Small intestine (tissue), 7 donors: ENCODE data around the gene DAPK2. TPM values are rescaled to one million over a fixed set of nuclear protein-coding genes. Genes with fewer than 3 reads are reported as not detected.

ENCODE experiments used
- DNase-seq, 2 donors: peaks; one replicate each; pipeline versions ENCODE4 v3.0.0 to v3.0.0-alpha.2; 2013
- FAIRE-seq: peaks from 2 replicates; lab custom pipeline; 2012; peaks lifted over from hg19 to GRCh38; lab: Jason Lieb, UNC
- H3K27ac ChIP-seq, 3 donors: one replicate each; pipeline ENCODE4 v1.5.1; 2013; ENCODE audit warnings: low read length in 2 of 3, mild to moderate bottlenecking in 2 of 3, control low read depth in 1 of 3, inconsistent platforms in 1 of 3, low read depth in 1 of 3, moderate library complexity in 1 of 3
- H3K27me3 ChIP-seq, 3 donors: one replicate each; pipeline ENCODE4 v1.6.1; 2013; ENCODE audit warnings: low read length in 3 of 3, inconsistent platforms in 1 of 3; ENCODE audit not compliant: control insufficient read depth in 3 of 3, insufficient read depth in 3 of 3
- H3K36me3 ChIP-seq, 3 donors: one replicate each; pipeline ENCODE4 v1.6.1; 2013; ENCODE audit warnings: low read length in 3 of 3, inconsistent platforms in 1 of 3, low read depth in 1 of 3, mild to moderate bottlenecking in 1 of 3, moderate library complexity in 1 of 3; ENCODE audit not compliant: control insufficient read depth in 3 of 3, insufficient read depth in 2 of 3
- H3K4me1 ChIP-seq, 3 donors: one replicate each; pipeline ENCODE4 v1.6.1; 2013; ENCODE audit warnings: low read length in 2 of 3, inconsistent platforms in 1 of 3, low read depth in 1 of 3, mild to moderate bottlenecking in 1 of 3, moderate library complexity in 1 of 3; ENCODE audit not compliant: control insufficient read depth in 3 of 3, insufficient read depth in 2 of 3
- H3K4me3 ChIP-seq, 3 donors: one replicate each; pipeline ENCODE4 v1.5.1; 2013; ENCODE audit warnings: low read length in 3 of 3, control low read depth in 1 of 3, inconsistent platforms in 1 of 3, low read depth in 1 of 3, mild to moderate bottlenecking in 1 of 3, moderate library complexity in 1 of 3
- H3K9me3 ChIP-seq, 2 donors: one replicate each; pipeline ENCODE4 v1.6.1; 2013; ENCODE audit warnings: low read depth in 1 of 2, low read length in 1 of 2; ENCODE audit not compliant: control insufficient read depth in 2 of 2, insufficient read depth in 1 of 2
- WGBS, 3 donors: extraction: QIAGEN DNeasy Blood & Tissue Kit; methylation state at CpG; one replicate each; pipeline ENCODE4 v1.1.7; 2013; 5-methylcytosine and 5-hydroxymethylcytosine counted together
- polyA plus RNA-seq, 4 donors: library from polyadenylated mRNA; stranded (reverse) in 3 of 4; unstranded in 1 of 4; fragments of 200-250 nt in 3 of 4; fragments of 120-200 nt in 1 of 4; gene quantifications; one replicate each; pipeline versions ENCODE4 v1.2.1 to v1.2.3, GENCODE V29; 2013
- donor health status: healthy with polysubstance abuse.
- donor health status: control.
- donor health status: control.
- donor health status: Bipolar disorder and iron deficiency.
- donor health status: healthy.

Gene DAPK2
- polyA plus RNA-seq, 4 donors: 10.3 to 91.6 (median 47.5) TPM

GRCh38 chr15:63861946-63862517, 184.3 kb downstream of the DAPK2 start:
- no peaks in the 10 kb centered on the region for H3K4me1 ChIP-seq
- 94 to 97% (median 97%) methylated on average over 2 of the region's 2 CpGs for WGBS, 3 donors
- FAIRE-seq (no peak), DNase-seq (no peak)
- H3K27me3 ChIP-seq: no peaks in the 10 kb centered on the region
- no peaks in the 10 kb centered on the region for H3K36me3 ChIP-seq
- no peak overlapping the region for H3K27ac ChIP-seq
- H3K9me3 ChIP-seq: peaks cover 0 to 2% of the 10 kb centered on the region in 2 donors
- no peak overlapping the region for H3K4me3 ChIP-seq

DNA sequence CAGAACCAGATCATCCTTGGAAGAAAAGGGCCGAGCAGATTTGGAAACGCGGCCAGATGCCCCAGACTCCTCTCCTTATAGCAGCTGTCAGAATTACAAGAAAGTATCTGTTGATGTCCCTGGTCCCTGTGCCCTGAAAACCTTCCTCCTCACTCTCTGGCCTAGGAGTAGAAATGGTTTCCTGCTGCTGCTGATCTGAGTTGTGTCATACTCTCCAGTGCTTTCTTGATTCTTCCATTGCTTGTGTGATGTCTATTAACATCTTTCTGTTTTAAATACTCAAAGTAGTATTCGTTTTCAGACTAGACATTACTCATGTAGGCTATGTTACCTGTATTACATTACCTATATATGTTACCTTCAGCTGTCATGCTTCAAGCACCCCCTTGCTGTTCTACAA, 185.7 kb downstream of the DAPK2 start:
- no peaks in the 10 kb centered on the region for H3K27me3 ChIP-seq
- no peaks in the 10 kb centered on the region for H3K4me1 ChIP-seq
- H3K4me3 ChIP-seq: no peak overlapping the region
- DNase-seq (no peak), FAIRE-seq (no peak)
- 63 to 84% (median 78%) methylated on average over 4 of the region's 4 CpGs for WGBS, 3 donors
- no peak overlapping the region for H3K27ac ChIP-seq
- peaks cover 0 to 2% of the 10 kb centered on the region in 2 donors for H3K9me3 ChIP-seq
- no peaks in the 10 kb centered on the region for H3K36me3 ChIP-seq

DNA sequence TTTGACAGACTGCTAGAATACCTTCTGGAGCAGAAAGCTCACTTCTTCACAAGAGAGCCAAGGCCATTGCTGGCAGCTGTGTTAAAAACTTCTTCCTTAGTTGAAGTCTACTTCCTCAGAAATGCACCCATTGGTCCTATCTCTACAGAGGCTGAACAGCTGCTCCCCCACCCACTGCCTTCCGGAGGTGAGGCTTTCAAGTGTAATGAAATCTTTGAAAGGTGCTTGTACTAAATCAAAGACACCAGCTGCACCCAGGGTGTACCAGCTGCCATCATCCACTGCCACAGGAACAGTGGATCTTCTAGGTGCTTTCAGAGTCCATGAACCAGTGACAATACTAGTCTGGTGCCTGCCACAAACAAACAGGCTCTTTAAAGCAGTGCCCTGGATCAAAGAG, 186.1 kb downstream of the DAPK2 start:
- no peak overlapping the region for H3K4me3 ChIP-seq
- WGBS, 3 donors: 9 to 47% (median 31%) methylated on average over 1 of the region's 1 CpG
- FAIRE-seq (no peak), DNase-seq (peak in 1 of 2 donors; percentile 24)
- no peak overlapping the region for H3K27ac ChIP-seq
- peaks cover 0 to 2% of the 10 kb centered on the region in 2 donors for H3K9me3 ChIP-seq
- no peaks in the 10 kb centered on the region for H3K36me3 ChIP-seq
- H3K27me3 ChIP-seq: no peaks in the 10 kb centered on the region
- no peaks in the 10 kb centered on the region for H3K4me1 ChIP-seq

- Histone ChIP-seq H3K27ac (peak overlapping the region in 1 of 3 donors; percentile 4), H3K27me3 (no peaks in the 10 kb centered on the region), H3K4me3 (no peak overlapping the region), H3K36me3 (no peaks in the 10 kb centered on the region), H3K4me1 (no peaks in the 10 kb centered on the region), H3K9me3 (peaks cover 0 to 2% of the 10 kb centered on the region in 2 donors)
- 46 to 54% (median 52%) methylated on average over 3 of the region's 3 CpGs for WGBS, 3 donors
- DNase-seq (peak in 1 of 2 donors; percentile 42), FAIRE-seq (no peak)
Observed at GRCh38 chr15:63858881-63859280, 187.4 kb downstream of the DAPK2 start.

GRCh38 chr15:63858448-63858847, 187.8 kb downstream of the DAPK2 start:
- WGBS, 3 donors: 94 to 96% (median 95%) methylated on average over 5 of the region's 5 CpGs

DNA sequence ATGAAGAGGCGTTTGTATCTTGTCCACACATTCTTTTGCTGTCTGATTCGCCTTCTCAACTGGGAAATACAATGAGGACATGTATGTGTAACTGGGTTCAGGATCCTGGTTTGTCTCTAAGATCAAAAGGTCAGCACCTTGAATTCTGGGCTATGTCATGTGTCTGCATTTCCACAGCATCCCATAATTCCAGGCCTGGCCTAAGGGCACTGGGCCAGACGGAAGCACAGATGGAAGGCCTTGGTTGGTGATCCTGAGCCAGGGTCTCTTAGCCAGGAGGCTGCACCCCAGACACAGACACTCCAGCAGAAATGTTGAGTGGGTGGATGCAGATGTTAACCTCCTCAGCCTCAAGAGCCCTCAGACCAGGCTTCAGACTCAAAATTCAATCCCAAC, 188.8 kb downstream of the DAPK2 start:
- H3K4me1 ChIP-seq: no peaks in the 10 kb centered on the region
- H3K36me3 ChIP-seq: no peaks in the 10 kb centered on the region
- H3K27ac ChIP-seq: no peak overlapping the region
- H3K27me3 ChIP-seq: no peaks in the 10 kb centered on the region
- no peak for FAIRE-seq
- WGBS, 3 donors: 80 to 99% (median 83%) methylated on average over 3 of the region's 3 CpGs
- peaks cover 0 to 2% of the 10 kb centered on the region in 2 donors for H3K9me3 ChIP-seq
- H3K4me3 ChIP-seq: no peak overlapping the region
- no peak for DNase-seq

More at GRCh38 chr15:63858448-63858847, 187.8 kb downstream of the DAPK2 start:
- H3K4me1 ChIP-seq: no peaks in the 10 kb centered on the region
- H3K27me3 ChIP-seq: no peaks in the 10 kb centered on the region
- H3K9me3 ChIP-seq: peaks cover 0 to 2% of the 10 kb centered on the region in 2 donors
- H3K4me3 ChIP-seq: no peak overlapping the region
- FAIRE-seq (no peak), DNase-seq (no peak)
- H3K36me3 ChIP-seq: no peaks in the 10 kb centered on the region
- peak overlapping the region in 1 of 3 donors; percentile 4 for H3K27ac ChIP-seq

Other genes starting within 250 kb of the DAPK2 start
- gene HERC1, start 212.5 kb downstream of the DAPK2 start, polyA plus RNA-seq: 10 to 100 TPM; 20.3 to 50.9 (median 27.9) TPM
- 100 to 1,000 TPM; 117 to 259 (median 171) TPM for gene CIAO2A, start 47.4 kb upstream of the DAPK2 start, polyA plus RNA-seq
- gene SNX1, start 49.5 kb upstream of the DAPK2 start, polyA plus RNA-seq: 10 to 100 TPM; 56.5 to 95.7 (median 75.0) TPM
- 1 to 10 TPM in 2 of 4 donors, under 1 TPM in 2; 0.54 to 1.8 (median 1.1) TPM for gene SNX22, start 105.2 kb upstream of the DAPK2 start, polyA plus RNA-seq
- 100 to 1,000 TPM; 248 to 895 (median 413) TPM for gene PPIB, start 116.5 kb upstream of the DAPK2 start, polyA plus RNA-seq